ENCODE measurements around the gene RASIP1.
"Not testable (repeated sequence)": the region's sequence is repeated elsewhere in the genome, so short reads cannot be mapped to it uniquely, and the experiment has no call there.

Gene RASIP1

GRCh38 chr19:48740164-48740972 lies at the start of gene RASIP1:
Gene RASIP1 (minus strand): TSS chr19:48740610. CDS start chr19:48740282, 328 bp downstream.
- in situ Hi-C loops (cut with MboI; ENCODE audit: low sequenced_read_pairs, unreplicated experiment): no loop called here
- no peak for TF ChIP-seq CTCF (IDR thresholded peaks at IDR 0.05; ENCODE audit: borderline replicate concordance, control extremely low read depth, extremely low read depth, insufficient read depth, missing control alignments)
- DNase-seq (ENCODE audit: low spot score): no peak

- in situ Hi-C loops (cut with MboI; ENCODE audit: low sequenced_read_pairs, unreplicated experiment); DNase-seq (ENCODE audit: low spot score): not testable (repeated sequence)
Measured at GRCh38 chr19:48787331-48787730, 46.9 kb upstream of the RASIP1 start.

- in situ Hi-C loops (cut with MboI; ENCODE audit: low sequenced_read_pairs, unreplicated experiment); DNase-seq (ENCODE audit: low spot score): not testable (repeated sequence)
Measured at GRCh38 chr19:48786422-48786821, 46.0 kb upstream of the RASIP1 start.

- in situ Hi-C loops (cut with MboI; ENCODE audit: low sequenced_read_pairs, unreplicated experiment): no loop called here
- TF ChIP-seq CTCF (IDR thresholded peaks at IDR 0.05; ENCODE audit: borderline replicate concordance, control extremely low read depth, extremely low read depth, insufficient read depth, missing control alignments): no peak
Measured at GRCh38 chr19:48784527-48784926, 44.1 kb upstream of the RASIP1 start.

GRCh38 chr19:48780631-48781391 lies 40.4 kb upstream of the RASIP1 start:
- no peak for TF ChIP-seq CTCF (IDR thresholded peaks at IDR 0.05; ENCODE audit: borderline replicate concordance, control extremely low read depth, extremely low read depth, insufficient read depth, missing control alignments)
- in situ Hi-C loops (cut with MboI; ENCODE audit: low sequenced_read_pairs, unreplicated experiment): no loop called here
- no peak for DNase-seq (ENCODE audit: low spot score)

More at GRCh38 chr19:48784527-48784926, 44.1 kb upstream of the RASIP1 start:
- DNase-seq (ENCODE audit: low spot score): no peak

GRCh38 chr19:48779636-48780035 lies 39.2 kb upstream of the RASIP1 start:
- no peak for TF ChIP-seq CTCF (IDR thresholded peaks at IDR 0.05; ENCODE audit: borderline replicate concordance, control extremely low read depth, extremely low read depth, insufficient read depth, missing control alignments)
- in situ Hi-C loops (cut with MboI; ENCODE audit: low sequenced_read_pairs, unreplicated experiment): no loop called here
- DNase-seq (ENCODE audit: low spot score): no peak

- no peak for DNase-seq (ENCODE audit: low spot score)
- no peak for TF ChIP-seq CTCF (IDR thresholded peaks at IDR 0.05; ENCODE audit: borderline replicate concordance, control extremely low read depth, extremely low read depth, insufficient read depth, missing control alignments)
- in situ Hi-C loops (cut with MboI; ENCODE audit: low sequenced_read_pairs, unreplicated experiment): no loop called here
Measured at GRCh38 chr19:48777720-48778119, 37.3 kb upstream of the RASIP1 start.
